Activated CD8-positive, alpha-beta memory T cell treated with anti-CD3 and anti-CD28 coated beads, Interleukin-2, amount 50 U/mL, for 1 hour (primary cell): ENCODE results near the gene SLC5A3.

Experiments used
- DNase-seq: peaks from one replicate; pipeline ENCODE4 v3.0.0-alpha.2; 2020; ENCODE audit errors: extremely low read depth

Gene SLC5A3

DNA sequence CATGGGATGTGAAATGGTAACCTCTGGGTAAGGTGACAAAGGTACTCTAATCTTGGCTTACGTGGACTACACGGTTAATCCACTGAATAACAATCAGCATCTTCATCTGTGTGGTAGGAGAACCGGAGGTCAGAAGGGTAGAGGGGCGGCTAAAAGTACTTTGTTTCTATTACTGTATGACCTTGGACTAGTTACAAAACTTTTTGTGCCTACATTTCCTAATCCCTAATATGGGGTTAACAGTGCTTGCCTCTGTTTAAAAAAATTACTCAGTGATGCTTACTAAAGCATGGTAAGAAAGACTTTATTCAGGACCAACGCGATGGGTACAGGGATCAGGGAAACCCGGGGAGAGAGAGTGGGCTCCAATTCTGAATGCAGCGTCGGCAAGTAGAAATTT lies 1.7 kb upstream of the SLC5A3 start:
- DNase-seq = no peak

DNA sequence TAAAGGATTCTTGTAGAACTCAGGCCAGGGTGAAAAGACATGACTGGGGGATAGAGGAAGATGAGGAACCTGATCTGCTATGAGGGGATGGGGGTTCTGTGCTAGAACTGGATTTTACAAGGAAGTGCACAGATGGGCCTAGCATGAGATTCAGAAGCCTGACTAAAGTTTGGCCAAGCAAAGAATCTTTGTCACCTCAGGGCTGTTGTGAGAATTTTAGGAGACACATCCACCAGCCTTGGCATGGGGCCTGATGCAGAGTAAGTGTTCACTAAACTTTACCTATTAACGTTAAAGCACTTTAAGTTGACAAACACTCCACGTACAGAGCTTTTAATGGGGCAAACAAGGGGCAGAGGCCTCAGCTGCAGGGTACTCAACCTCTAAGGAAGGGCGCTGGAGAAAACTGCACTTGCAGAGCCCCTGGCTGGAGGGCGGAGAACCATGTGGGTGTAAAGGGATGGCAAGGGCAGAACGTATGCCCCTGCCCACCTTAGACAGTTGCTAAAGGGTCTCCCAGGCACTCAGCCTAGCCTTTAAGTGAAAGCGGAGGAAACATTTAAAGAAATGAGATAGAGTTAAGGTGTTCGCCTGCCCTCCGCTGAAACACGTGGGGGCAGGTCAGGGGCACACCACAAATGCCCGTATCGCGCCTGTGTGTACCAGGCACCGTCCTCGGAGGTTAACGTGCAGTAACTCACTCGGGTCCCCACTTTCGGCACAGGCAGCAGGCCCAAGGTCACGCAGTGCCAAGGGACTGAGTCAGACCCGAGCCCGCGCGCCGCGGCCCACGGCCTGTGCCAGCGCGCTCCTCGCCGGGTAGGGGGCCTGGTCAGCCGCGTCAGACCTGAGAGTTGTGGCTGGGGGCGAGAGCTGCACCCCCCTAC lies 990 bp upstream of the SLC5A3 start:
- DNase-seq = no peak

DNA sequence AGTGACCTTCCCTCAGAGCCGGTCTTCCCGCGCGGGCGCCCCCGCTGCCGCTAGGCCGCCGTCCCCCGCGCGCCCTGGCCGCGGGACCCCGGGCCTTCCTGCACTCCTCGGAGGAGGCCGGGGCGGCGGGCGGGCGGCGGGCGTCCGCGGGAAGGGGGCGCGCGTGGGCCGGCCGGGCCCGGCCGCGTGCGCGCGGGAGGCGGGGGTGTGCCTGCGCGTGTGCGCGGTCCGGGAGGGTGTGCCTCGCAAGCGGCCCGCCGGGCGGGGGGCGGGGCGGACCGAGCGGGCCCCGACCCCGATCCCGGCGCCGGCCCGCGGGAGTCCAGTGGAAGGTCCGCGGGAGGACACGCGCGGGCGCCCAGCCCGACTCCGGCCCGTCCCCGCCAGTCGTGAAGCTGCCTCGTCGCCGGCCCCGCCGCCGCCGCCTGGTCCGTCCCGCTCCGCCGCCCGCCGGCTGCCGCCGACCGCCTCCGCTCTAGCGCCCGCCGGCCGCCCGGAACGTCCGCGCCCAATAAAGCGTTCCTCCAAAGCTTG lies 438 bp downstream of the SLC5A3 start:
- no peak for DNase-seq

DNA sequence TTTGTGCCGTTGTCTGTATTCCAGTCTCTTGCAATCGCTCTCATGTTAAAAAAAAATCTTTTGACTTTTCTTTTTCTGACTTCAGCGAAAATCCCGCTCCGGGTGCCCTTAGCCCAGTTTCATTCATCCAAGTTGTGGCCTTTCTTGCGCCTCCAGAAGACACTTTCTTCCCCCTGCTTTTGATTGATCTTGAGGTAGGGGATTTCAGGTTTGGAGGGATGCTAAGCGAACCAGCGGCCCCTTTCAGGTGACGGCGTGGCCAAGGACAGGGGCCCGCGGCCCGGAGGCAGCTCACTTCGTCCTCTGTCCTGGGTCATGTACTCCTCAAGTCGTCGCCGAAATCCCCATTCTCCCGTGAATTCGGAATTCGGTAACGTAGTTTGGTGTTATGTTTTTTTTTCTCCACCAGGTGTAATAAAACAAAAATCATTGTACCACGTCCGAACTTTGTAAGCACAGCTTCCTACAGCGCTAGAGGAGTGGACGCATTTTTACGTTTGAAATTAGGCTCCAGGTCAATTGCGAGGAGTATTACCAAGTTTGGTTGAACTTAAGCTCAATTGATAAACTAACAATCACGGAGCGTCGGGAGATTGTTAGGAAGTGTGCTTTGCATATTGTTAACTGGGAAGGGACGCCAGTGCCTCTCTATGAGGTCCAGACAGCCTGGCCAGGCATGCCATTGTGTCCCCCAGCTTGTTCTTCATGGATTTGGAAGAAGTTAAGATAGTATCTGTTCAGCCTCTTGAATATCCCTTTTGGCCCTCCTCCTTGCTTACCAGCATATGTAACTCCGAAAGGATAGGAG lies 1.1 kb downstream of the SLC5A3 start:
- DNase-seq = no peak

DNA sequence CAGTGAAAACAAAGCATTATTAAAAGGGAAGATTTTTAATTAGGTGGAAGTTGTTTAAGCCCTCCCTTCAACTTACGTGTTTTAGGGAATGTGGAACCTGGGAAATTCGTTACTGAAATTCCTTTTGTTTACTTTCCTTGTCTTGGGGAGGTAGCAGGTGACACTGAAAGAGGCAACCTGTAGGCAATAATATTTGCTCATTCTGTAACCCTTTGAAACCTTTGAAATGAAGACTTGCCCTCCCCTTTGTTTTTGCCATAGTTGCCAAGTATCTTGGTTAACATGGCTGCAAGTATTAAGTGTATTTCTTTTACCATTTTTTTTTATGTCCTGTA lies 1.7 kb downstream of the SLC5A3 start:
- DNase-seq = no peak

DNA sequence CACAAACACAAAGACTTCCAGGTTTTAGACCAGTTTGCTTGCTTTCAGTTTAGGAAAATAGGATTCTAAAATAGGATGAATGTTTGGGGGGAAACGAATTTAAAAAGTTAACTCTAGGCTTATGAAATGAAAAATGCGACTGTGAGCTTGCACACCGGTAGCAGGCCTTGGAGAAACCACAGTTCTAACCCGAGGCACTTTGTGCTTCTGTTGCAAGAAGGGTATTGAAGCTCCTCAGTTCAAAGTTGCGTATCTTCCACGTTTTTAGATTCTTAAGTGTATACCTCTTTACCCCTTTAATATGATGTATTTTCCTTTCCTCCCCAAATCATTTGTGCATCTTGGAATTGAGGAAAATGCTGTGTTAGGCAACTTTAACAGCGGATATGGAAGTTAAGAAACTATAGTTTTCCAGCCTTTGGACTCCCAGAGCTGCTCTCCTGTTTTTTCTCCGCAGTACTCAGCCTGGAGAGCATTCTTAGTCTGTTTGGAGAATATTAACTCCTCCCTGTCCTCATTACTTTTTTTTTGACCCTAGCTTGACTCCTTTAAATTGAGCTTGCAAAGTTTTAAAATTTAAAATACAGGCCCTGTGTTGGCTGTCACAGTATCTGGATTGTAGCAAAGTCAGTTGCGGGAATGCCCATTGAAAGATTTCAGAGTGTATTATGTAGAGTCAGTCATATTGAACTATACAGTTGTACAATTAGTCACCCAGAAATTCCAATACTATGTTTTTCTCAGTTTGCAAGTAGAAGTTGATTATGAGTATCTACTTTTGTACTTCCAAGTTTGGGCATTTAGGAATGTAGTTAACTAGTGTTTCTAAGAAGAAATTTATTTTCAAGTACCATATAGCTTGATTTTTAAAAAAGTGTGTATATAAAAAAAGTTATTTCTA lies 2.6 kb downstream of the SLC5A3 start:
- no peak for DNase-seq

DNA sequence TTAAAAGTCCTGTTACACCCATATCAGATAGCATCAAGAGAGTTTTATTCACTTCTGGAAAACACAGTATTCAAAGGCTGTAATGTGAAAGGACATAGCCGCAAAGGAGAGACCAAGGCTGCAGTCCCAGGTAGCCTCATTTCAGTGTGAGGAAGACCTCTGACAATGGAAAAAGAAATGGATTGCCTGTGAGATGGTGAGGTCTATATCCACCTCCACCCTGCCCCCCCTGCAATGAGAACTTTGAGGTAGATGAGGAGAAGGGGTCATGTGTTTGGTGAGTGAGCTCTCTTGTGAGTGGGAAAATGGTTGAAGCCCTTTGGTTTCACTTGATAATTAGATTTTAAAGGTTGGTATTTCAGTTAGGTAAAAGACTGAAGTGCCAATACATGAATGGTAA lies 3.5 kb downstream of the SLC5A3 start:
- DNase-seq = no peak

DNA sequence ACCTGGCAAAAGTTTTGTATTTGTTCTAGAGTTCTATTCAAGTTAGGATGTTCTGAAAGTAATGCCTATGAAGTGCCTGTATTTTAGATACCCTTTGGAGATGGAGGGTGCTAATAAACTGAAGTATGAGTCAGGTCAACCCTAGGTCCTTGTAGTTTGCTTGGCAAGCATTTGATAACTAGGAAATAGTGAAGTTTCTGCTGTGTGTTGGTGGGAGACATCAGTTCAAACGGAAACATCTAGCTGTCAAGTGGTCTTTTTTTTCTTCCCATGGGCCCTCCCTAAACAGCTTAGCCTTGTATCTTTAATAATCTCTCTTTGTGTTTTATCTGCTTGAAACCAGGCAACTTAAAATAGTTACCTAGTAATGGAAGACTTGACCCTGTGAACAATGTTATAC lies 4.5 kb downstream of the SLC5A3 start:
- no peak for DNase-seq

DNA sequence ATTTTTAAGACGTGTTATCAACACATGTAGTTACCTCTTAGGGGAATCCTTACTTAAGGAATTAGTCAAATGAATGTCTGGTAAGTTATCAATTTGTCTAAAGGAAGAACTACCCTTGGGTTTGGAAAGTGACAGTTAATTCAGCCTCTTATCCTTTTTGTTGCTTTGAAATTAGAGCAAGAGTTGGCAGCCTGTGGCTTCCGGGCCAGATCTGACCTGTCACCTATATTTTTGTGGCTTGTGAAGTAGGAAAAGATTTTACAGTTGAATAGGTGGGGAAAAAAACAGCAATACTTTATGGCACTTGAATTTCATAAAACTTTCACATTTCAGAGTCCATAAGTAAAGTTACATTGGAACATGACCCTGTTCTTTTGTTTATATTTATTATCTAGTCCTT lies 5.5 kb downstream of the SLC5A3 start:
- DNase-seq = no peak

DNA sequence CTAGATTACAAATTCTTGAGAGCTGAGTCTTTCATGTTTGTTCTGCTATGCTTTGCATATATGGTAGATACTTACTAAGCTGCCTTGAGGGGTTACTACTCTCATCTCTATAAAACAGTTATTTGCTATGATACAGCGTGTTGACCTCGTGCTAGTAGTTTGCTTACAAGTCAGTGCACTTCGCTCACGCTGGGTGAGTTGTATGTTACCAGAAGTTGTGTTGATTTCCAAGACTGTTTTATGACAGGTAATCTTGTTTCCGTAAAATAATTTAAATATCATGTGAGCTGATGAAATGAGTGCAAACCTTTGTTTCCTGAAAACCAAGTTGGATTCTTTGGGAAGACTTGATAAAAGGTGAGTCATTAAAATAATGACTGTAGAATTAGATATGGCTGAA lies 7.3 kb downstream of the SLC5A3 start:
- DNase-seq = no peak

DNA sequence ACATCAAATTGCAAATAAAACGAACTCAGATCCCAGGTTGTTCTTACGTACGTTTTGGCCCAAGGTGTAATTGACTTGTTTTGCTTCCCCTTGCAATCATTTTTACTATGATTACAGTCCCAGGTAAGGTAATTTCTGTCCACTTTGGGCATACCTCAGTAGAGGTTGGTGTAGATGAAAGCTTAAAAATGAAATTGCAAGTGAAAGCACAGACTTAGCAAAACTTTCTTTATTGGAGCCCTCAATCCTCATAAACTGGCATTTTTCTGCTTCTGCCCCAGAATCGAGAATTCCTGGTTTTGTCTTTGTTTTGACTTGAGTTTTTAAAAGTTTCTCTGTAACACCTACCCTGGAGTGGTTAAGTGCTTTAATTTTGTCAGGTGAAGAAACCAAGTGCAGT lies 9.4 kb downstream of the SLC5A3 start:
- DNase-seq = no peak

DNA sequence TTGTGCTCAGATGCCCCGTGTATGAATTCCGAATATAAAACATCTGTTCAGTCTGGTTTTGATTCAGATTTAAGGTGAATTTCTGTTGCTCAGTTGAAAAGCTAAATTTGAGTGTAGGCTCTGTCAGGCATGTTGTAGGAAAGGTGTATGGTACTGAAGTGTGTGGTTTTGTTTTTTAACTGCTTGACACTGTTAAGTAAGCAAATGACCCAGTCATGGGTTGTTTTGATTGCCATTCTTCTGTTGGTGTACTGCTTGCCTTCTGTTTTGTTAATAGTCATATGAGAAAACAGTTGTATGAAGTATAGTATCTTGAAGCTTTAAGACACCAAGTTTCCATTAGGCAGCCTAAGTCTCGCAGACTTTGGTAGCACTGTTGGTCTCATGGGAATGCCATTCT lies 10.0 kb downstream of the SLC5A3 start:
- DNase-seq = no peak

DNA sequence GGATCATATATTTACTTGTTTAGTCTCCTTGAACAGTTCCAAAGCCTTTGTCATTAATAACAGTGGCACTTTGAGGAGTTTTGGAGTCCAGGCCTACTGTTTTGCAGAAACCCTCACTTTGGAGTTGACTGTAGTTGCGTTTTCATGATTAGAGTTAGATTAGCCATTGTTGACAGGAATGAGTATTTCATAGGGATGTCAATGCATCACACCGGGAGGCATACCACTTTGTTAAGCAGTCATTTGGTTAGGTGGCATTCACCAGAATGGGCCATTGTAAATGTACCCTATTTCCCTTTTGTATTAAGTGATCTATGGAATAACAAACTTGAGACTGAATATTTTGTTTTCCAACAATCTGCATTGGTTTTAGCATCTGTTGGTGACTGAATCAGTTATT lies 11.8 kb downstream of the SLC5A3 start:
- DNase-seq = no peak

DNA sequence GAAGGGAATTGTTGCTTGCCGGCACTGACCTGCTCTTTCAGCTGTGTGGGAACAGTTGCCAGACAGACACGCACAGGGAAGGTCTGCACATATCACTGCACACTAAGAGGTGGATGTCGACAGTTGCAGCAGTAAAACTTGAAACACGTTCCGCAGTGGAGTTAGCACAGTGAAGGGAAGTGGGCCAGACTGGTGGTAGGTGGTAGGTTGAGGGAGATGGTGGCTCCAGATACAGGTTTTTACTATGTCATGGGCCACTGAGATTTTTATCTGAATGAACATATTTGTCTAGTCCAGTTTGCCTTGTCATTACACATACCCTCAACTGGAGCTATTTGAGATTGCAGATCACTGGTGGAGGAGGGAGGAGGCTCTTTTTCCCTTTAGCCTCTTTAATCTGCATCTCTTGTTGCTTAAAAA lies 13.5 kb downstream of the SLC5A3 start:
- DNase-seq = no peak

DNA sequence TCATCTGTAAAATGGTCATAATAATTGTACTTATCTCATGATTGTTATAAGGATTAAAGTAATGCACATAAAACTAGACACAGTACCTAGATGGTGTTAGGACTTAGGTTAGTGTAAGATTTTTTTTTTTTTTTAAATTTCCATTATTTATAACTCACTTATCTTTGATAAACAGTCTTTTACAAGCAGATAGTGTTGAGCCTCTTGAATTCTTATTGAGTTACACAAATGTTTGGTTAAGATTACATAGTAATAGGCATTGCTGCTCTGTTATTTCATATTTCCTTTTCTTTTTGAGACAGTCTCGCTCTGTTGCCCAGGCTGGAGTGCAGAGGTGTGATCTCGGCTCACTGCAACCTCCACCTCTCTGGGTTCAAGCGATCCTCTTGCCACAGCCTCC lies 15.4 kb downstream of the SLC5A3 start:
- no peak for DNase-seq

DNA sequence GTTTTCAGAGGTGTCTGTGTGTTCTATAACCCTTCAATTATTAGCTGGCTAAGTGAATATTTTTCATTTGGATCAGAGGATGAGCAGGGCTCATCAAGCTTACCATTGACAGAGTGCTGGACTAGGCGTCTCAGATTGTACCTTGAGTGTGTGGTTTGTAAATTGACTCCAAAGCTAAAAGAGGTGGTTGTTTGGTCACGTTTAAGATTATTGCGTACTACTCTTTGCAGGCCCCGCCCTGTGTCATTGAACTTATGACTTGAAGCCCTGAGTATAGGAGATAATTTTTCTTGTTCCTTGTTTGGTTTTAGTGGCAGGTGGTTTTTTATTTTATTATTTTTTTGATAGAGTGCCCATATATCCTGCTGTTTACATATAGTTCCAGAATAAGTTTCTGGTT lies 17.7 kb downstream of the SLC5A3 start:
- no peak for DNase-seq

DNA sequence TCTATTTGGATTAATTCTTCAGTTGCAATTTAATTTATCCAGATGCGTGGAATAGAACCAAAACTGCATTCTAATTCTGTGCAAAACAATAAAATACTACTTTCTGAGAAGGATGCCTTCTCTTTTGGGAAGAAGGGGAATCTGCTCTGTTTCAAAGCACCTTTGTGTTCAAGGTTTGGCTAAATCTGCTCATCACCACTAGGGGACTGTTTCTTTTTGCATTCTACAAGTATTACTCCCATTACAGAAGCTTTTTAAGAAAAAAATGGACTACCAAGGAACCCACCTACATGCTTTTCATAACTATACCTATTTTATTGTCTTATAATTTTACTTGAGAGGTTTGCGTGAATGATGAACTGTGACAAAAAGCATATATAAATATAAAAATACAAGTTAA lies 18.2 kb downstream of the SLC5A3 start:
- no peak for DNase-seq

DNA sequence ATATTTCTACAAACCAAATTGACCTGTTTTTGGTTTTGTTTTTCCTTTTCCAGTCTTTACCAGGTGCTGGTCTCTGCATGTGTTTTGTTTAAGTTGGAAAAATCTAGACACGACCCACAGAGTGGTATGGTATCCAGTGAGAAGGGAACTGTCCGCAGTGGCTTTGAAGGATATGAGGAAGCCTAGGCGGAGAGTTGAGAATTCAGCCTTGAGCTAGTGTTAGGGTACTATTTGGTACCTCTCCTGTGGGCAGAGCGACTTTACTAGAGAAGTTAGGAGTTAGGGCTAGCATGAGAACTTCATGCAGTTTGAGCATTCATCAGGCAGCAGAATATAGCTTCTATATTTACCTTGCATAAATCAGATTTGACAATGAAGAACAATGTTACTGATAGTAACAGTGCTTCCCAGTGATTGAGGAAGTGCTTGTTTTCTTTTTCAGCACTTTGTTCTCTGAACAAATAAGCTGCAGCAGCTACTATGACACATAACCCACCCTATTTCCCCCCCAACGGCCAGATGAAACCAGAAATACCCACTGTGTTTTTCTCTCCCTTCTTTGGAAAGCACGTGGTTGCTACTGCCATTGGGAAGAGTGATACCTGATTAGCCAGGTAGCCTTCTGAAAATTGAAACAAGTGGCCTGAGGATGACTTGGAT lies 19.0 kb downstream of the SLC5A3 start:
- DNase-seq = no peak

DNA sequence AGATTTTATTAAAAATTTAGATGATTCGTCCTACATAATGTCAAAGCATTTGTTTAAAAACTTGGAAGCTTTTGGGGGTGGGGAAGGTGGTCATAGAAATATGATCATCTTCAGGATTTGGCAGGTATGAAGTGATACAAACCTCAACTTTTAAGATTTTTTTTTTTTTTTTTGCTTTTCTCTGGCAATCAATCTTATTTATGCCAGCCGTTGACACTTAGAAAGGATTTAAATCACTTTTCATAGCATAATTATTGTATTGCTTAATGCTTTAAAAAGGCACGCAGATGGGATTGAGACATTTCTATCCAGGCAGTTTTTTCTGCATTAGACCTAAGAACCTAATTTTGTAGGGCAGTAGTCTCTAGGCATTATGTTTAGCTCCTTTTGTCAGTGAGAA lies 19.7 kb downstream of the SLC5A3 start:
- no peak for DNase-seq

DNA sequence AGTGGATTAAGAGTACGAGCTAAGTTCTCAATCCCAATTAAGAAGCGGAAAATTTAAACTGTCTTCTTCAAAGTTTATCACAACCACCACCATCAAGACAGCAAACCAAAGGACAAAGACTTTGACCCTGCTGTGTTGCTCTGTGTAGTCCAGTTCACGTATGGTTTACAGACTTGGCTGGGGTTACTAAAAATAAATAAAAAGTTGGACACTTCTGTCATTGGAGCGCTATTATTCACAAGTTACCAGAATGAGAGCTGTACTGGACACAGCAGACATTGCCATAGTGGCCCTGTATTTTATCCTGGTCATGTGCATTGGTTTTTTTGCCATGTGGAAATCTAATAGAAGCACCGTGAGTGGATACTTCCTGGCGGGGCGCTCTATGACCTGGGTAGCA lies 21.6 kb downstream of the SLC5A3 start:
- no peak for DNase-seq

DNA sequence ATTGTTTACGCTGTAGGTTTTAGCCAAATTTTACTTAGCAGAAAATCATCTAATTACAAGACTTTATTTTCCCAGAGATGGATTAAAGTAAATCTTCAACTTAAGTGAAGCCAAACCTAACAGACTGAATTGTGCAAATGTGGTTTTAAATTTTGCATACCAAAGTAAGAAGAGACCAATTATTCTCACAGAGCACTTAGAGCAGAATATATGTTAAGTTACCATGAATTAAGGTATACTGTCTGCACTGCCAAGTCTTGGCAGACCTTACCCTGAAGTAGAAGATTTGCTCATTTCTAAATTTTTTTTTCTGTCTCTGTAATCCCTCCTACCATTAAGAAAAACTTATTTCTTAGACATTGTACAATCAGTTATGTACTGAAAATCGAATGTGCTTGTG lies 24.1 kb downstream of the SLC5A3 start:
- no peak for DNase-seq

DNA sequence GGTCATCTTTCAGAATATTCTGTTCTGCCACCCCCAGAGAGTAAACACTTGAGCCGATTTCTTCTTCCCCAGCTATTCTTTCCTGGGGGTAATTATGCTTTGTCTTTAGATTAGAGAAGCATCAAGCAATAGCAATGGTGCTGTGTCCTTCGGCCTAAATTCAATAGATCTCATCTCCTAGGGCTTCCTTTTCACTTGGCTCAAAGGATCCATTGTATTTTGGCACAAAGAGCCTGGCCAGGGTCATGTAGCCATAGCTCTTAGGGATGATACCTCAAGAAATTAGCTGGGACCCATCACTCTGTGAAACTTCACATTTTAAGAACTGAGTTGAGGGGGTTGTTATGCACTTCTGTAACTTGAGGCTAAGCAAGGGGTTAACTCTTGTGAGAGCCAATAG lies 27.0 kb downstream of the SLC5A3 start:
- no peak for DNase-seq
